Measurements from ENCODE around the gene MYH9.

GRCh38 chr22:36411589-36412258 is 24.0 kb upstream of the MYH9 start:
- TF ChIP-seq CTCF (IDR thresholded peaks at IDR 0.05) (no peak), POLR2A (IDR thresholded peaks at IDR 0.05) (no peak)

Measured in heart left ventricle (tissue), 13 donors.